Measurements from ENCODE around the gene PPM1M. TPM values are rescaled to one million over a fixed set of nuclear protein-coding genes. Genes with fewer than 3 reads are reported as not detected.

PPM1M gene
- total and polyA plus RNA-seq, 8 donors = 7.9 to 44.9 (median 15.8) TPM

DNA sequence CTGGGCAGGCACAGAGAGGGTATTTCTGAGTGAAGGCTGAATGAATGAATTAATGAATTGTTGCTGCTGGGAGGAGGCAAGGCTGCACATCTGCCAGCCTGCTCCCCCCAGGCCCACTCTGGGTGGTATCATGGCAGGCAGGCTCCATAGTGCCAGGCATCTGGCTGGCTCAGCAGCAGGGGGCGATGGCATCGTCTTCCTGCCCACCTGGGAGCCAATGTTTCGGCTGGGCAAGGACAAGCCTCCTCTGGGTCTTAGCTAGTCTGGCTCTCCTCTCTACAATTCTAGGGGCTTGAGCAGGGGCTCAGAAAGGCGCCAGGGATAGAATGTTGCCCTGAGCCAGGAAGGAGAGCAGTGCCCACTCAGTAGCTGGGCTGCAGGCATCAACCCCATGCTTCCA lies 18.4 kb upstream of the PPM1M start:
- Histone ChIP-seq H3K4me3 (no peak overlapping the region), H3K4me1 (peaks cover 0 to 16% (median 8%) of the 10 kb centered on the region in 4 donors), H3K27ac (no peak overlapping the region), H3K27me3 (no peaks in the 10 kb centered on the region), H3K36me3 (peaks cover 33 to 51% (median 49%) of the 10 kb centered on the region in 4 donors), H3K9me3 (no peaks in the 10 kb centered on the region)
- no peak for DNase-seq
- TF ChIP-seq POLR2A (IDR thresholded peaks at IDR 0.05) (no peak), EP300 (IDR thresholded peaks at IDR 0.05) (no peak), CTCF (IDR thresholded peaks at IDR 0.05) (no peak), POLR2AphosphoS5 (IDR thresholded peaks at IDR 0.05) (no peak)
- 80 to 93% (median 88%) methylated on average over 3 to 4 of the region's 4 CpGs for WGBS, 5 donors
- intact Hi-C loops (cut with DNase I; ENCODE audit: low total_unique reads) = no loop called here

- 78 to 85% (median 82%) methylated on average over 7 of the region's 7 CpGs for WGBS, 5 donors
- Histone ChIP-seq H3K9me3 (no peaks in the 10 kb centered on the region), H3K27me3 (no peaks in the 10 kb centered on the region), H3K4me3 (no peak overlapping the region), H3K36me3 (peaks cover 40 to 58% (median 56%) of the 10 kb centered on the region in 4 donors), H3K27ac (no peak overlapping the region), H3K4me1 (peaks cover 0 to 18% (median 14%) of the 10 kb centered on the region in 4 donors)
- no peak for DNase-seq
- intact Hi-C loops (cut with DNase I; ENCODE audit: low total_unique reads) = no loop called here
- no peak for TF ChIP-seq POLR2A (IDR thresholded peaks at IDR 0.05)
- no peak for TF ChIP-seq POLR2AphosphoS5 (IDR thresholded peaks at IDR 0.05)
- TF ChIP-seq EP300 (IDR thresholded peaks at IDR 0.05) = no peak
- no peak for TF ChIP-seq CTCF (IDR thresholded peaks at IDR 0.05)
Measured at GRCh38 chr3:52227766-52228165, 17.8 kb upstream of the PPM1M start.

DNA sequence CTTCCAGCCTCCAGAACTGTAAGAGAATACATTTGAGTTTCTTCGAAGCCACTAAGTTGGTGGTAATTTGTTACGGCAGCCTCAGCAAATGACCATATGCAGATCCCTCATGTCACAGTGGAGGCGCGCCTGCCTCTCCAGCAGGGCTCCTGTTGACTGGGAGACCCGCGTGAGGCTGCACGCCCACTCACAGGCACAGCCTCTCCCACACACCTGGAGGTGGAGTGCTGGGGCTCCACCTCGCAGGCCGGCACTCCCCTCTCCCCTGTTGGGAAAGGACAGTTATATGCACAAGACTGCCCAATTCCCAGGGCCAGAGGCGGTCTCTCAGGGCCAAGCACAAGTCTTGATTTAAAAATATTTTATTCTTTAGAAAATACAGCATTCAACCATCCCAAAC lies 17.3 kb upstream of the PPM1M start:
- peak in 1 of 2 donors; percentile 3 for DNase-seq
- no peak for TF ChIP-seq EP300 (IDR thresholded peaks at IDR 0.05)
- Histone ChIP-seq H3K4me1 (peaks cover 0 to 23% (median 16%) of the 10 kb centered on the region in 4 donors), H3K36me3 (peaks cover 41 to 63% (median 61%) of the 10 kb centered on the region in 4 donors), H3K27me3 (no peaks in the 10 kb centered on the region), H3K9me3 (no peaks in the 10 kb centered on the region), H3K27ac (no peak overlapping the region), H3K4me3 (no peak overlapping the region)
- intact Hi-C loops (cut with DNase I; ENCODE audit: low total_unique reads) = no loop called here
- 80 to 89% (median 85%) methylated on average over 10 of the region's 10 CpGs for WGBS, 5 donors

GRCh38 chr3:52228751-52229291 lies 16.7 kb upstream of the PPM1M start:
- no peaks in the 10 kb centered on the region for H3K27me3 ChIP-seq
- peaks cover 41 to 66% (median 65%) of the 10 kb centered on the region in 4 donors for H3K36me3 ChIP-seq
- intact Hi-C loops (cut with DNase I; ENCODE audit: low total_unique reads) = no loop called here
- 86 to 97% (median 93%) methylated on average over 11 to 21 of the region's 21 CpGs for WGBS, 5 donors
- no peak overlapping the region for H3K4me3 ChIP-seq
- DNase-seq = no peak
- no peak for TF ChIP-seq POLR2AphosphoS5 (IDR thresholded peaks at IDR 0.05)
- H3K4me1 ChIP-seq = peaks cover 0 to 27% (median 18%) of the 10 kb centered on the region in 4 donors
- no peaks in the 10 kb centered on the region for H3K9me3 ChIP-seq
- H3K27ac ChIP-seq = no peak overlapping the region

DNA sequence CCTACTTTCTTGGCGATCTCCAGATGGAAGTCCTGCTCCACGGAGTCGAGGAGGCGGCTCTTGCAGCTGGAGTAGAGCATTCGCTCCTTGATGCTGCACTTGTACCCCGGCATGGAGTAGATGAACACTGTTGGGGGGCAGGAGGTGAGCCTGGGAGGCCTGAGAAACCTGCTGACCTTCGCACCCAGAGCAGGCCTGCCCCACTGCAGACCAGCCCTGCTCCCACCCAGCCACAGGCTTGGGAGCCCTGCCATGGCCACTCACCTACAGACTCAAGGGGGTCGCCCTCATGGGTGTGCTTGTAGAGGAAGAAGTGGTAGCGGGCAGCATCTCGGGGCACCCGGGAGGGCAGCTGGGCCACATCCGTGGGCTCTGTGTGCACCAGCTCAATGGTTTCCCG lies 15.9 kb upstream of the PPM1M start:
- H3K27me3 ChIP-seq = no peaks in the 10 kb centered on the region
- no peaks in the 10 kb centered on the region for H3K9me3 ChIP-seq
- TF ChIP-seq EP300 (IDR thresholded peaks at IDR 0.05) (no peak), CTCF (IDR thresholded peaks at IDR 0.05) (no peak), POLR2AphosphoS5 (IDR thresholded peaks at IDR 0.05) (no peak), POLR2A (IDR thresholded peaks at IDR 0.05) (no peak)
- H3K36me3 ChIP-seq = peaks cover 47 to 74% (median 73%) of the 10 kb centered on the region in 4 donors
- H3K27ac ChIP-seq = no peak overlapping the region
- peak in 1 of 2 donors; percentile 2 for DNase-seq
- H3K4me1 ChIP-seq = peaks cover 0 to 27% (median 23%) of the 10 kb centered on the region in 4 donors
- 60 to 98% (median 96%) methylated on average over 1 to 13 of the region's 13 CpGs for WGBS, 5 donors
- H3K4me3 ChIP-seq = no peak overlapping the region
- intact Hi-C loops (cut with DNase I; ENCODE audit: low total_unique reads) = no loop called here

Data from stomach (tissue), 9 donors.